Measurements from ENCODE around the gene C1QTNF1. TPM values are rescaled to one million over a fixed set of nuclear protein-coding genes. Genes with fewer than 3 reads are reported as not detected.

The C1QTNF1 gene
- polyA plus RNA-seq, 1 donor (not counting 4 experiments of a cell fraction or from before 2014, with no cell fraction given): 6.6 TPM

DNA sequence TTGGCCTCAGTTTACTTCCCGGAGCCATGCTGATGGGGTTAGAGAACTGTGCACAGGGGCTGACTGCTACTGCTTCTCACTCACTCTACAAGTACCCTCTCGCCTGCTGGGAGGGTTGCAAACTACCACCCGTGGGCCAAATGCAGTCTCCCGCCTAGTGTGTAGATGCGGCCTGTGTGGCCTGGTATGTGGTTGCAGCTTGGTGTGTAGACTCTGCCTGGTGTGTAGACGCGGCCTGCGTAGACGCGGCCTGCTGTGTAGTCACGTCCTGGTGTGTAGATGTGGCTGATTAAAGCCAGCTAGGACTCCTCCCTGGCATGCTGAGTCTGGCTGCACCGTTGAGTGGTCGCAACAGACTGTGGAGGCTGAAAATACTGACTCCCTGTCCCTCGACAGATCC, 21.7 kb upstream of the C1QTNF1 start:
- dilution Hi-C loops (cut with MboI; ENCODE audit: extremely low pct_ligation_motif_present, low sequenced_read_pairs): no loop called here
- Histone ChIP-seq H3K27me3 (ENCODE audit: control insufficient read depth, extremely low read depth, insufficient read depth, low read length) (no peaks in the 10 kb centered on the region), H3K36me3 (ENCODE audit: control insufficient read depth in 2 of 2, extremely low read depth in 1 of 2, insufficient read depth in 2 of 2, low read length in 2 of 2) (peaks cover 27 to 29% of the 10 kb centered on the region in 2 experiments), H3K9ac (ENCODE audit: control insufficient read depth, extremely low read depth, insufficient read depth, low read length) (no peak overlapping the region), H3K4me2 (ENCODE audit: control insufficient read depth, extremely low read depth, insufficient read depth, low read depth, low read length) (no peak overlapping the region), H3K79me2 (ENCODE audit: control insufficient read depth, insufficient read depth, low read length) (peaks cover 72% of the 10 kb centered on the region), H3K27ac (ENCODE audit: control insufficient read depth, insufficient read depth, low read length) (no peak overlapping the region), H4K20me1 (ENCODE audit: control insufficient read depth, extremely low read depth, insufficient read depth, low read length) (peaks cover 9% of the 10 kb centered on the region), H3K4me3 (ENCODE audit: control insufficient read depth in 2 of 3, extremely low read depth in 1 of 3, insufficient read depth in 2 of 3, low read depth in 1 of 3, low read length in 3 of 3) (no peak overlapping the region), H3K4me1 (ENCODE audit: control insufficient read depth, extremely low read depth, insufficient read depth, low read length) (peaks cover 34% of the 10 kb centered on the region), H3K9me3 (ENCODE audit: control insufficient read depth, low read depth, low read length) (no peaks in the 10 kb centered on the region), H2AFZ (ENCODE audit: control insufficient read depth, low read length) (no peak overlapping the region), H3K9me1 (ENCODE audit: control insufficient read depth, extremely low read depth, insufficient read depth, low read length) (peaks cover 5% of the 10 kb centered on the region)
- DNase-seq (ENCODE audit: low read depth, low spot score) (no peak), FAIRE-seq (no peak)
- no peak for TF ChIP-seq EZH2 (IDR thresholded peaks at IDR 0.05; ENCODE audit: low read length)
- TF ChIP-seq, protein P1, sequence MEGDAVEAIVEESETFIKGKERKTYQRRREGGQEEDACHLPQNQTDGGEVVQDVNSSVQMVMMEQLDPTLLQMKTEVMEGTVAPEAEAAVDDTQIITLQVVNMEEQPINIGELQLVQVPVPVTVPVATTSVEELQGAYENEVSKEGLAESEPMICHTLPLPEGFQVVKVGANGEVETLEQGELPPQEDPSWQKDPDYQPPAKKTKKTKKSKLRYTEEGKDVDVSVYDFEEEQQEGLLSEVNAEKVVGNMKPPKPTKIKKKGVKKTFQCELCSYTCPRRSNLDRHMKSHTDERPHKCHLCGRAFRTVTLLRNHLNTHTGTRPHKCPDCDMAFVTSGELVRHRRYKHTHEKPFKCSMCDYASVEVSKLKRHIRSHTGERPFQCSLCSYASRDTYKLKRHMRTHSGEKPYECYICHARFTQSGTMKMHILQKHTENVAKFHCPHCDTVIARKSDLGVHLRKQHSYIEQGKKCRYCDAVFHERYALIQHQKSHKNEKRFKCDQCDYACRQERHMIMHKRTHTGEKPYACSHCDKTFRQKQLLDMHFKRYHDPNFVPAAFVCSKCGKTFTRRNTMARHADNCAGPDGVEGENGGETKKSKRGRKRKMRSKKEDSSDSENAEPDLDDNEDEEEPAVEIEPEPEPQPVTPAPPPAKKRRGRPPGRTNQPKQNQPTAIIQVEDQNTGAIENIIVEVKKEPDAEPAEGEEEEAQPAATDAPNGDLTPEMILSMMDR (optimal IDR thresholded peaks at IDR 0.05 in 1 of 3, IDR thresholded peaks at IDR 0.05 in 1 of 3, conservative IDR thresholded peaks at IDR 0.05 in 1 of 3; ENCODE audit: extremely low read depth in 1 of 3, insufficient read depth in 2 of 3, low read length in 3 of 3): no peak

DNA sequence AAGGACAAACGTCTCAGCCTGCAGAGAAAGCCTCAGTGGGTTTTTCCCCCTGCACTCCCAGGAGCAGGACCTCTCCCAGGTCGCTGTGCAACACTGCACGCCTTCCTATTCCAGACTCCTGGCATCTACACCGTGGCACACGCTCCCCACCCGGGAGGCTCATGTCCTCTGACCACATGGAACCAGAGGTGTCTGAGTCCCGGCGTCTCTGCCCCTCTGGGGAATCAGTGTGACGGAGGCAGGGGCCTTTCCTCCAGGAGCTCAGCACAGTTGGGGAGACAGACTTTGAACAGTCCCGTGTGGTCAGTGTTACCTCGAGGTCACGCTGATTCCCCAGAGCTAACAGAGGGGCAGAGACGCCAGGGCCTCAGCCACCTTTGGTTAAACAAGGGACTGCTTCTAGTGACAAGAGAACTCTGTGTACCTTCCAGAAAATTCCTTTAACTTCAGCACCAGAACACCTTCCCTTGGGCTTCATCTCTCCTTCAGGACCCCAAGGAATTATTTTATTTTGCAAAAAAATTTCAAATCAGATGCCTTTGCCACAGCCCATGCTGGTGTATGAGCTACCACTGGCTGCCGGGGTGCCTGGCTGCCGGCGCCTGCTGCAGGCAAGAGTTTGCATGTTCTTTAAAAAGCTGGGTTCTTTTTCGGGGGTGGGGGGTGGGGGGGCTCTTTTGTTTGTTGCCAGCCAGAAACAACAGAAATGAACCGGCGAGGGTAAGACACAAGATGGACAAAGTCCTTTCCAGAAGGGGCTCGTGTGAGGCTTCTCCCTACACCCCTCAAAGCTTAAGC, 21.0 kb upstream of the C1QTNF1 start:
- H3K36me3 ChIP-seq (ENCODE audit: control insufficient read depth in 2 of 2, extremely low read depth in 1 of 2, insufficient read depth in 2 of 2, low read length in 2 of 2): peaks cover 26 to 32% of the 10 kb centered on the region in 2 experiments
- peaks cover 4% of the 10 kb centered on the region for H4K20me1 ChIP-seq (ENCODE audit: control insufficient read depth, extremely low read depth, insufficient read depth, low read length)

More for the DNA sequence above, 21.0 kb upstream of the C1QTNF1 start:
- peaks cover 79% of the 10 kb centered on the region for H3K79me2 ChIP-seq (ENCODE audit: control insufficient read depth, insufficient read depth, low read length)
- dilution Hi-C loops (cut with MboI; ENCODE audit: extremely low pct_ligation_motif_present, low sequenced_read_pairs): no loop called here
- no peak overlapping the region for H3K4me3 ChIP-seq (ENCODE audit: control insufficient read depth in 2 of 3, extremely low read depth in 1 of 3, insufficient read depth in 2 of 3, low read depth in 1 of 3, low read length in 3 of 3)
- no peak overlapping the region for H3K9ac ChIP-seq (ENCODE audit: control insufficient read depth, extremely low read depth, insufficient read depth, low read length)
- DNase-seq (ENCODE audit: low read depth, low spot score) (no peak), FAIRE-seq (no peak)
- peaks cover 3% of the 10 kb centered on the region for H3K9me1 ChIP-seq (ENCODE audit: control insufficient read depth, extremely low read depth, insufficient read depth, low read length)
- H3K27ac ChIP-seq (ENCODE audit: control insufficient read depth, insufficient read depth, low read length): no peak overlapping the region
- no peak overlapping the region for H3K4me2 ChIP-seq (ENCODE audit: control insufficient read depth, extremely low read depth, insufficient read depth, low read depth, low read length)
- no peaks in the 10 kb centered on the region for H3K27me3 ChIP-seq (ENCODE audit: control insufficient read depth, extremely low read depth, insufficient read depth, low read length)
- no peaks in the 10 kb centered on the region for H3K9me3 ChIP-seq (ENCODE audit: control insufficient read depth, low read depth, low read length)
- H3K4me1 ChIP-seq (ENCODE audit: control insufficient read depth, extremely low read depth, insufficient read depth, low read length): peaks cover 34% of the 10 kb centered on the region
- no peak overlapping the region for H2AFZ ChIP-seq (ENCODE audit: control insufficient read depth, low read length)
- TF ChIP-seq EZH2 (IDR thresholded peaks at IDR 0.05; ENCODE audit: low read length): no peak
- TF ChIP-seq, protein P1 (optimal IDR thresholded peaks at IDR 0.05 in 1 of 3, IDR thresholded peaks at IDR 0.05 in 1 of 3, conservative IDR thresholded peaks at IDR 0.05 in 1 of 3; ENCODE audit: extremely low read depth in 1 of 3, insufficient read depth in 2 of 3, low read length in 3 of 3): no peak
